ENCODE data around the gene RBBP4. TPM values are rescaled to one million over a fixed set of nuclear protein-coding genes. Genes with fewer than 3 reads are reported as not detected.
A peak's percentile ranks its signal among the peaks of the same experiment; 100 is the strongest.

Gene RBBP4
- total RNA-seq, 1 donor from 2014 or later = 244 TPM

GRCh38 chr1:32684167-32684811, 33.3 kb downstream of the RBBP4 start:
- H3K27ac Mint-ChIP-seq (ENCODE audit: unreplicated experiment) = peak overlapping the region; percentile 71
- H3K9me3 Mint-ChIP-seq (ENCODE audit: unreplicated experiment) = no peaks in the 10 kb centered on the region
- peaks cover 20% of the 10 kb centered on the region for H3K4me1 Mint-ChIP-seq (ENCODE audit: unreplicated experiment)
- no peak for DNase-seq (ENCODE audit: extremely low spot score, unreplicated experiment)
- TF ChIP-seq, protein P1, sequence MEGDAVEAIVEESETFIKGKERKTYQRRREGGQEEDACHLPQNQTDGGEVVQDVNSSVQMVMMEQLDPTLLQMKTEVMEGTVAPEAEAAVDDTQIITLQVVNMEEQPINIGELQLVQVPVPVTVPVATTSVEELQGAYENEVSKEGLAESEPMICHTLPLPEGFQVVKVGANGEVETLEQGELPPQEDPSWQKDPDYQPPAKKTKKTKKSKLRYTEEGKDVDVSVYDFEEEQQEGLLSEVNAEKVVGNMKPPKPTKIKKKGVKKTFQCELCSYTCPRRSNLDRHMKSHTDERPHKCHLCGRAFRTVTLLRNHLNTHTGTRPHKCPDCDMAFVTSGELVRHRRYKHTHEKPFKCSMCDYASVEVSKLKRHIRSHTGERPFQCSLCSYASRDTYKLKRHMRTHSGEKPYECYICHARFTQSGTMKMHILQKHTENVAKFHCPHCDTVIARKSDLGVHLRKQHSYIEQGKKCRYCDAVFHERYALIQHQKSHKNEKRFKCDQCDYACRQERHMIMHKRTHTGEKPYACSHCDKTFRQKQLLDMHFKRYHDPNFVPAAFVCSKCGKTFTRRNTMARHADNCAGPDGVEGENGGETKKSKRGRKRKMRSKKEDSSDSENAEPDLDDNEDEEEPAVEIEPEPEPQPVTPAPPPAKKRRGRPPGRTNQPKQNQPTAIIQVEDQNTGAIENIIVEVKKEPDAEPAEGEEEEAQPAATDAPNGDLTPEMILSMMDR (IDR thresholded peaks at IDR 0.05) = no peak
- no peaks in the 10 kb centered on the region for H3K27me3 Mint-ChIP-seq (ENCODE audit: unreplicated experiment)
- no peak overlapping the region for H3K4me3 Mint-ChIP-seq (ENCODE audit: unreplicated experiment)
- H3K36me3 Mint-ChIP-seq (ENCODE audit: unreplicated experiment) = peaks cover 41% of the 10 kb centered on the region

DNA sequence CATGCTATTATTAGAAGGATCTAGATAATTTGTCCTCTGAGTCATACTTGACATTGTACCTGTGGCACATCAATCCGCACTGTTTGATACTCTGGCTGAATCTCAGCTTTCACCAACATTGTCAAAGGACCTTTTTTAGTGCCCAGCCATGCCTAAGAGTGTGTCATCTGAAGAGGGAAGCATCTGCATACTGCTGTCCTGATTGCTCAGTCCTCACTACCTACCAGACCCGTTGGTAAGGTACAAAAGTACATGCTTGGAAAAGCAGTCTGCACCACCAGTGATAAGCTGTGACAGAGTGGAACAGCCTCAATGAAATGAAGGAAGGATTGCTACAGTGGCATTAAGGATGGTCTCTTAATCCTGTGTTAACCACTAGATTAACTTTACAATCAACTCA, 34.5 kb downstream of the RBBP4 start:
- no peaks in the 10 kb centered on the region for H3K27me3 Mint-ChIP-seq (ENCODE audit: unreplicated experiment)
- H3K27ac Mint-ChIP-seq (ENCODE audit: unreplicated experiment) = no peak overlapping the region
- no peaks in the 10 kb centered on the region for H3K9me3 Mint-ChIP-seq (ENCODE audit: unreplicated experiment)
- H3K36me3 Mint-ChIP-seq (ENCODE audit: unreplicated experiment) = peaks cover 32% of the 10 kb centered on the region
- TF ChIP-seq, protein P1 (IDR thresholded peaks at IDR 0.05) = no peak
- DNase-seq (ENCODE audit: extremely low spot score, unreplicated experiment) = no peak
- H3K4me3 Mint-ChIP-seq (ENCODE audit: unreplicated experiment) = no peak overlapping the region
- H3K4me1 Mint-ChIP-seq (ENCODE audit: unreplicated experiment) = peaks cover 20% of the 10 kb centered on the region

GRCh38 chr1:32686387-32686786, 35.4 kb downstream of the RBBP4 start:
- no peak for DNase-seq (ENCODE audit: extremely low spot score, unreplicated experiment)
- Mint-ChIP-seq H3K4me1 (ENCODE audit: unreplicated experiment) (peaks cover 20% of the 10 kb centered on the region), H3K36me3 (ENCODE audit: unreplicated experiment) (peaks cover 25% of the 10 kb centered on the region), H3K4me3 (ENCODE audit: unreplicated experiment) (no peak overlapping the region), H3K27ac (ENCODE audit: unreplicated experiment) (peak overlapping the region; percentile 3), H3K27me3 (ENCODE audit: unreplicated experiment) (no peaks in the 10 kb centered on the region), H3K9me3 (ENCODE audit: unreplicated experiment) (no peaks in the 10 kb centered on the region)
- TF ChIP-seq, protein P1 (IDR thresholded peaks at IDR 0.05) = no peak

DNA sequence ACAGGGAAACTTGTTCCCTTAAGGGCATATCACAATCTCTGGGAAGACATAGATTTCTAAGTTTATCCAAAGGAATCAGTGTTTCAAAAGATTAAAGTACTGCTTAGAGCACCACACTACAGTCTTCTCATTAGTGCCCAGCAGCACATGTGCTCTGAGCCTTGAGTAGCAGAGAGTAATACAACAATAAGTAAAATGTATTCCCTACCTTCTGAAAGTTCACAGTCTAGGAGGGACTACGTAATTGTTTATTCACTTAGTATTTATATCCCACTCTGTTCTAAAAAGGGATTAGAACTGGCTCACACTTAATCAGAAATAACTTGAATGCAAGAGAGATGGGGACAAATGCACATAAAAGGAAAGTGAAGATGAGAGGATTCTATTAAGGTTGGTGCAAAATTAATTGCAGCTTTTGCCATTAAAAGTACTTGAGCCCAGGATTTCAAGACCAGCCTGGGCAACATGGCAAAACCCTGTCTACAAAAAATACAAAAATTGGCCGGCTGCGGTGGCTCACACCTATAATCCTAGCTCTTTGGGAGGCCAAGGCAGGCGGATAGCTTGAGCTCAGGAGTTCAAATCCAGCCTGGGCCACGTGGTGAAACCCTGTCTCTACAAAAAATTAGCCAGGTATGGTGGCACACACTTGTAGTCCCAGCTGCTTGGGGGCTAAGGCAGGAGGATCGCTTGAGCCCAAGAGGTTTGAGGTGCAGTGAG, 42.6 kb downstream of the RBBP4 start:
- DNase-seq (ENCODE audit: extremely low spot score, unreplicated experiment) = no peak
- no peak overlapping the region for H3K4me3 Mint-ChIP-seq (ENCODE audit: unreplicated experiment)
- peak overlapping the region; percentile 41 for H3K27ac Mint-ChIP-seq (ENCODE audit: unreplicated experiment)
- TF ChIP-seq, protein P1 (IDR thresholded peaks at IDR 0.05) = no peak
- H3K27me3 Mint-ChIP-seq (ENCODE audit: unreplicated experiment) = no peaks in the 10 kb centered on the region
- H3K4me1 Mint-ChIP-seq (ENCODE audit: unreplicated experiment) = peaks cover 26% of the 10 kb centered on the region
- peaks cover 20% of the 10 kb centered on the region for H3K36me3 Mint-ChIP-seq (ENCODE audit: unreplicated experiment)
- H3K9me3 Mint-ChIP-seq (ENCODE audit: unreplicated experiment) = no peaks in the 10 kb centered on the region

GRCh38 chr1:32695098-32695904, 44.3 kb downstream of the RBBP4 start:
- peaks cover 38% of the 10 kb centered on the region for H3K4me1 Mint-ChIP-seq (ENCODE audit: unreplicated experiment)
- no peaks in the 10 kb centered on the region for H3K27me3 Mint-ChIP-seq (ENCODE audit: unreplicated experiment)
- H3K36me3 Mint-ChIP-seq (ENCODE audit: unreplicated experiment) = peaks cover 17% of the 10 kb centered on the region
- TF ChIP-seq, protein P1 (IDR thresholded peaks at IDR 0.05) = no peak
- H3K4me3 Mint-ChIP-seq (ENCODE audit: unreplicated experiment) = no peak overlapping the region
- H3K27ac Mint-ChIP-seq (ENCODE audit: unreplicated experiment) = peak overlapping the region; percentile 91
- no peak for DNase-seq (ENCODE audit: extremely low spot score, unreplicated experiment)
- H3K9me3 Mint-ChIP-seq (ENCODE audit: unreplicated experiment) = no peaks in the 10 kb centered on the region

Measured in osteocyte (in vitro differentiated cells).